ENCODE data around the gene TOMM70.

DNA sequence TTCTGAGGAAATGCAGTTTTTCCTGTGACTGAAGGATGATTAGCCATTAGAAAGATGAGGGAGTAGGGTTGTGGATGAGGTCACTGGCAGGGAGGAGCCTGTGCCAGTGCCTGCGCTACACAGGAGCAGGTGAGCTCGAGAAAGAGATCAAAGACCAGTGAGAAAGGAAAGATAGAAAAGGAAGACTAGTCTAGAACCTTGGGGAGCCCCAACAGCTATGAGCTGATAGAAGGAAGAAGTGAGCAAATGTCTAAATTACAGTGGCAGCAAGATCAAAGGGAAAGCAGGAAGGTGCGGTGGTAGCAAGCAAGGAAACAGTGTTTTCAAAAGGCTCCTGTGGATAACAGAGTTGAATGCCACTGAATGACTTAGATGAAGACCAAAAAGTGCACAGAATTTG, 40.0 kb upstream of the TOMM70 start:
- TF ChIP-seq POLR2A (IDR thresholded peaks at IDR 0.05): no peak
- TF ChIP-seq, protein P1, sequence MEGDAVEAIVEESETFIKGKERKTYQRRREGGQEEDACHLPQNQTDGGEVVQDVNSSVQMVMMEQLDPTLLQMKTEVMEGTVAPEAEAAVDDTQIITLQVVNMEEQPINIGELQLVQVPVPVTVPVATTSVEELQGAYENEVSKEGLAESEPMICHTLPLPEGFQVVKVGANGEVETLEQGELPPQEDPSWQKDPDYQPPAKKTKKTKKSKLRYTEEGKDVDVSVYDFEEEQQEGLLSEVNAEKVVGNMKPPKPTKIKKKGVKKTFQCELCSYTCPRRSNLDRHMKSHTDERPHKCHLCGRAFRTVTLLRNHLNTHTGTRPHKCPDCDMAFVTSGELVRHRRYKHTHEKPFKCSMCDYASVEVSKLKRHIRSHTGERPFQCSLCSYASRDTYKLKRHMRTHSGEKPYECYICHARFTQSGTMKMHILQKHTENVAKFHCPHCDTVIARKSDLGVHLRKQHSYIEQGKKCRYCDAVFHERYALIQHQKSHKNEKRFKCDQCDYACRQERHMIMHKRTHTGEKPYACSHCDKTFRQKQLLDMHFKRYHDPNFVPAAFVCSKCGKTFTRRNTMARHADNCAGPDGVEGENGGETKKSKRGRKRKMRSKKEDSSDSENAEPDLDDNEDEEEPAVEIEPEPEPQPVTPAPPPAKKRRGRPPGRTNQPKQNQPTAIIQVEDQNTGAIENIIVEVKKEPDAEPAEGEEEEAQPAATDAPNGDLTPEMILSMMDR (IDR thresholded peaks at IDR 0.05): no peak
